HepG2 (cell line): ENCODE measurements around the gene KCNK7. TPM values are rescaled to one million over a fixed set of nuclear protein-coding genes. Genes with fewer than 3 reads are reported as not detected.

Experiments used
- ATAC-seq: fragments of 200-7000 bp; cut with Tn5 transposase; 3 replicates; pipeline ENCODE4 v1.9.1; 2020; ENCODE audit warnings: mild to moderate bottlenecking, moderate library complexity
- BruUV-seq: library from RNA; stranded (reverse); fragments of 400-500 nt; replicated peaks from 2 replicates; lab custom pipeline; 2021; lab: Mats Ljungman, UMichigan
- CTCF ChIA-PET: fragments of 300-600 bp; formaldehyde crosslinking; extraction: SDS; loops from one replicate; lab custom pipeline; 2021; ENCODE audit warnings: low total read pairs, inconsistent platforms, low intra/inter-chr PET ratio; lab: Yijun Ruan, JAX
- POLR2A ChIA-PET: fragments of 350-600 bp; sonication (Branson Sonifier 250); formaldehyde crosslinking; loops from one replicate; lab custom pipeline; 2020; ENCODE audit warnings: antibody characterized with exemption, inconsistent platforms; lab: Yijun Ruan, JAX
- DNase-seq: peaks from one replicate; pipeline ENCODE4 v3.0.0-alpha.2; 2015; ENCODE audit warnings: low spot score
- FAIRE-seq: peaks from 3 replicates; lab custom pipeline; 2011; peaks lifted over from hg19 to GRCh38; lab: Jason Lieb, UNC
- H2AFZ ChIP-seq: one replicate; pipeline ENCODE4 v1.6.1; 2011; ENCODE audit warnings: low read length, inconsistent platforms
- H3K27ac ChIP-seq: fragments of 300-600 bp; 3 replicates; pipeline ENCODE4 v1.8.0; 2011; ENCODE audit warnings: mixed run types, mild to moderate bottlenecking, mixed read lengths, low read length, inconsistent platforms; ENCODE audit not compliant: insufficient read depth; ENCODE audit errors: extremely low read length
- H3K27me3 ChIP-seq, 2 experiments: fragments of 200-600 bp in 1 of 2; 2 replicates in 1 of 2; 3 replicates in 1 of 2; pipeline versions ENCODE4 v1.6.0 to v1.8.0; 2011; ENCODE audit warnings: low read length in 2 of 2, mild to moderate bottlenecking in 2 of 2, moderate library complexity in 2 of 2, inconsistent platforms in 1 of 2; ENCODE audit not compliant: insufficient read depth in 2 of 2, control insufficient read depth in 1 of 2
- H3K36me3 ChIP-seq, 2 experiments: fragments of 200-600 bp in 1 of 2; replicated peaks in 1 of 2; 2 replicates in 1 of 2; 3 replicates in 1 of 2; pipeline versions ENCODE4 v1.5.1 to v1.8.0; 2011; ENCODE audit warnings: low read length in 2 of 2, inconsistent platforms in 1 of 2; ENCODE audit not compliant: insufficient read depth in 2 of 2, control insufficient read depth in 1 of 2
- H3K4me1 ChIP-seq: 2 replicates; pipeline ENCODE4 v1.5.1; 2012; ENCODE audit warnings: low read length, inconsistent platforms; ENCODE audit not compliant: insufficient read depth
- H3K4me2 ChIP-seq: 2 replicates; pipeline ENCODE4 v1.6.0; 2011; ENCODE audit warnings: low read depth, low read length, inconsistent platforms
- H3K4me3 ChIP-seq, 3 experiments: fragments of 200-600 bp in 1 of 3; sonication (generic), shearing (Covaris generic) in 1 of 3; replicated peaks in 1 of 3; 2 replicates each; pipeline ENCODE4 v1.5.1; 2011 to 2016; ENCODE audit warnings: low read length in 3 of 3, inconsistent platforms in 2 of 3, low read depth in 2 of 3, mild to moderate bottlenecking in 2 of 3, control low read depth in 1 of 3, mixed read lengths in 1 of 3; ENCODE audit not compliant: insufficient read depth in 1 of 3
- H3K79me2 ChIP-seq: one replicate; pipeline ENCODE4 v1.6.1; 2011; ENCODE audit warnings: low read length, inconsistent platforms; ENCODE audit not compliant: insufficient read depth
- H3K9ac ChIP-seq: 2 replicates; pipeline ENCODE4 v1.6.0; 2011; ENCODE audit warnings: mild to moderate bottlenecking, low read depth, low read length, inconsistent platforms; ENCODE audit not compliant: insufficient read depth
- H3K9me3 ChIP-seq: 2 replicates; pipeline ENCODE4 v1.5.1; 2012; ENCODE audit warnings: mild to moderate bottlenecking, low read length
- H4K20me1 ChIP-seq: 2 replicates; pipeline ENCODE4 v1.6.0; 2011; ENCODE audit warnings: inconsistent platforms, mild to moderate bottlenecking, low read length, moderate library complexity; ENCODE audit not compliant: insufficient read depth
- AGO2 ChIP-seq: fragments of 200-400 bp; formaldehyde crosslinking; optimal IDR thresholded peaks from 2 replicates; pipeline ENCODE3; 2017; ENCODE audit warnings: mild to moderate bottlenecking, low read depth, low read length, moderate library complexity
- ATF7-NPFF ChIP-seq: sonication (generic); formaldehyde crosslinking; IDR thresholded peaks from 2 replicates; pipeline ENCODE4 v1.8.1; 2023; ENCODE audit warnings: mild to moderate bottlenecking, low read depth, missing genetic modification reagents, moderate library complexity
- CERS6 ChIP-seq: sonication (generic); formaldehyde crosslinking; IDR thresholded peaks from 2 replicates; pipeline ENCODE4 v1.5.0; 2020; ENCODE audit warnings: missing genetic modification reagents
- DNMT1 ChIP-seq: sonication (generic); formaldehyde crosslinking; IDR thresholded peaks from 2 replicates; pipeline ENCODE4 v1.5.1; 2020; ENCODE audit warnings: mild to moderate bottlenecking, missing genetic modification reagents
- DNMT3B ChIP-seq: conservative IDR thresholded peaks from 2 replicates; pipeline ENCODE4 v1.6.1; 2016; ENCODE audit warnings: missing biosample characterization, control low read depth
- HOXA3 ChIP-seq: sonication (generic); formaldehyde crosslinking; IDR thresholded peaks from 2 replicates; pipeline ENCODE4 v1.5.0; 2020; ENCODE audit warnings: missing genetic modification reagents
- NFKB2 ChIP-seq: sonication (generic); formaldehyde crosslinking; IDR thresholded peaks from 2 replicates; pipeline ENCODE4 v1.4.0; 2020; ENCODE audit warnings: missing genetic modification reagents, borderline replicate concordance
- PBX3 ChIP-seq: sonication (generic); formaldehyde crosslinking; IDR thresholded peaks from 2 replicates; pipeline ENCODE4 v1.8.1; 2023; ENCODE audit warnings: missing genetic modification reagents, inconsistent platforms, borderline replicate concordance
- POLR2AphosphoS5 ChIP-seq: IDR thresholded peaks from 2 replicates; pipeline ENCODE4 v1.6.1; 2012; ENCODE audit warnings: low read depth, low read length
- YEATS2 ChIP-seq: sonication (generic); formaldehyde crosslinking; IDR thresholded peaks from 2 replicates; pipeline ENCODE4 v1.4.0; 2020; ENCODE audit warnings: missing genetic modification reagents, borderline replicate concordance
- ZBTB8A ChIP-seq: sonication (generic); formaldehyde crosslinking; IDR thresholded peaks from 2 replicates; pipeline ENCODE4 v1.4.0; 2020; ENCODE audit warnings: mild to moderate bottlenecking, low read depth, missing genetic modification reagents, borderline replicate concordance
- ZNF260 ChIP-seq: sonication (generic); formaldehyde crosslinking; IDR thresholded peaks from 2 replicates; pipeline ENCODE4 v1.4.0; 2020; ENCODE audit warnings: missing genetic modification reagents, low read depth, mild to moderate bottlenecking, borderline replicate concordance
- ZNF354B ChIP-seq: sonication (generic); formaldehyde crosslinking; IDR thresholded peaks from 2 replicates; pipeline ENCODE4 v1.8.0; 2022; ENCODE audit warnings: mild to moderate bottlenecking, missing genetic modification reagents
- ZNF619 ChIP-seq: sonication (generic); formaldehyde crosslinking; IDR thresholded peaks from 2 replicates; pipeline ENCODE4 v1.4.0; 2020; ENCODE audit warnings: mild to moderate bottlenecking, missing genetic modification reagents
- WGBS: methylation state at CpG from one replicate; pipeline ENCODE4 v1.1.6; 2017; ENCODE audit warnings: low lambda C conversion rate; 5-methylcytosine and 5-hydroxymethylcytosine counted together
- in situ Hi-C: cut with HindIII; loops from 2 replicates; pipeline ENCODE4 v1.10.0; 2017; ENCODE audit warnings: low pct_unique_long_range_greater_than_20kb; ENCODE audit not compliant: extremely low pct_ligation_motif_present
- intact Hi-C: fragments of 100-400 bp; cut with micrococcal nuclease; formaldehyde crosslinking; loops from one replicate; pipeline ENCODE4 v1.10.0; 2022; ENCODE audit not compliant: unreplicated experiment
- polyA plus RNA-seq, 8 experiments: library from polyadenylated mRNA; depleted of rRNA in 3 of 8; stranded (reverse) in 7 of 8; unstranded in 1 of 8; fragments of >200 nt; fragmentation: Illumina TruSeq in 4 of 8; extraction: Trizol in 4 of 8; gene quantifications; 2 replicates each; pipeline versions ENCODE4 v1.2.1 to v1.2.3, GENCODE V29; 2011 to 2016; ENCODE audit warnings: low read depth in 4 of 8, missing spikeins in 1 of 8, mixed read lengths in 1 of 8; ENCODE audit not compliant: insufficient read depth in 1 of 8
- total RNA-seq, 5 experiments: library from RNA; depleted of rRNA; stranded (reverse); fragments of >200 nt; fragmentation: Illumina TruSeq; extraction: Trizol; gene quantifications; 2 replicates each; pipeline ENCODE4 v1.2.3, GENCODE V29; 2016; ENCODE audit warnings: low read depth in 1 of 5

Gene KCNK7
- total and polyA plus RNA-seq, 2 of the 13 experiments (the other 11 are each of a cell fraction or from before 2014, with no cell fraction given): 0.11 TPM; not detected in 1

GRCh38 chr11:65634109-65634436 lies 38.5 kb upstream of the KCNK7 start:
- Histone ChIP-seq H3K36me3 (peaks cover 40 to 56% of the 10 kb centered on the region in 2 experiments; a peak in 4 of 5 replicates), H2AFZ (no peak overlapping the region), H3K27me3 (no peaks in the 10 kb centered on the region), H3K9me3 (no peaks in the 10 kb centered on the region)
- ChIA-PET POLR2A (interaction anchor here (1.0 kb wide), 1 partner anchor 14 kb away, joined by 3 read pairs; no protein-coding TSS in a partner anchor), CTCF (no interaction called here)
- no peak for DNase-seq
- in situ Hi-C loops: no loop called here
- TF ChIP-seq ZNF354B (CRISPR knock-in tag) (no peak), DNMT3B (CRISPR knock-in tag) (no peak), ZNF619 (no peak), PBX3 (CRISPR knock-in tag) (no peak), YEATS2 (CRISPR knock-in tag) (no peak), AGO2 (no peak), HOXA3 (CRISPR knock-in tag) (no peak), ZBTB8A (CRISPR knock-in tag) (no peak), CERS6 (CRISPR knock-in tag) (no peak), ZNF260 (CRISPR knock-in tag) (no peak), ATF7-NPFF (CRISPR knock-in tag) (no peak), NFKB2 (CRISPR knock-in tag) (no peak), POLR2AphosphoS5 (no peak), DNMT1 (CRISPR knock-in tag) (no peak)
- TF ChIP-seq, all 625 proteins: peak for 0
- Histone ChIP-seq H3K9ac (no peak overlapping the region), H3K79me2 (no peaks in the 10 kb centered on the region), H3K4me3 (no peak overlapping the region), H3K4me2 (no peak overlapping the region), H3K27ac (no peak overlapping the region), H3K4me1 (peaks cover 28% of the 10 kb centered on the region), H4K20me1 (no peaks in the 10 kb centered on the region)
- no peak for ATAC-seq
- WGBS: 97% methylated on average over 7 of the region's 14 CpGs
- intact Hi-C loops: no loop called here
- BruUV-seq: no TSS peak
- FAIRE-seq: no peak
